ENCODE data around the gene NECTIN1.
A peak's percentile ranks its signal among the peaks of the same experiment; 100 is the strongest.

Gene NECTIN1

GRCh38 chr11:119691020-119691666 is 37.9 kb downstream of the NECTIN1 start:
- Histone ChIP-seq H3K27me3 (ENCODE audit: control insufficient read depth, insufficient read depth, low read length) (no peaks in the 10 kb centered on the region), H3K9ac (ENCODE audit: low read length) (no peak overlapping the region), H3K9me3 (ENCODE audit: control insufficient read depth, low read length) (no peaks in the 10 kb centered on the region), H3K4me1 (ENCODE audit: control insufficient read depth, insufficient read depth, low read length) (peaks cover 20% of the 10 kb centered on the region), H3K36me3 (ENCODE audit: control insufficient read depth, insufficient read depth, low read length) (no peaks in the 10 kb centered on the region), H3K4me3 (ENCODE audit: low read length) (no peak overlapping the region)

- no peaks in the 10 kb centered on the region for H3K27me3 ChIP-seq (ENCODE audit: control insufficient read depth, insufficient read depth, low read length)
- H3K4me1 ChIP-seq (ENCODE audit: control insufficient read depth, insufficient read depth, low read length), result peaks cover 14% of the 10 kb centered on the region
- H3K9ac ChIP-seq (ENCODE audit: low read length), result no peak overlapping the region
- no peak overlapping the region for H3K4me3 ChIP-seq (ENCODE audit: low read length)
- H3K9me3 ChIP-seq (ENCODE audit: control insufficient read depth, low read length), result no peaks in the 10 kb centered on the region
- H3K36me3 ChIP-seq (ENCODE audit: control insufficient read depth, insufficient read depth, low read length), result no peaks in the 10 kb centered on the region
Measured at GRCh38 chr11:119689302-119689701, 39.7 kb downstream of the NECTIN1 start.

DNA sequence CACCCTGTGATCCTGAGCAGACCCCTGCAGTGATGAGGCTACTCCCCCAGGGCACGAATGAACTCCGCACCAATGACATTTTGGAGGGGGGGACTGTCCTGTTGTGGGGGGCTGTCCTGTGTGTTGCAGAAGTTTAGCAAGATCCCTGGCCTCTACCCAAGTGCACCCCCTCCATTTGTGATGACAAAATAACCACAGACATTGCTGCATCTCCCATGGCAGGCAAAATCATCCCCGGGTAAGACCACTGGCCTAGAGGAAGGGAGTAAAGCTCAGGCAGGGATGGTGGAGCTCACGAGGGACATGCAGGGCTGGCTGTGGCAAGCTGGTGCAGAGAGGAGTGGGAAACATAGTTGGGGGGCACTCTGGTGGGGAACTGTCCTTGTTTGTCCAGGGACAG is 40.6 kb downstream of the NECTIN1 start:
- Histone ChIP-seq H3K4me1 (ENCODE audit: control insufficient read depth, insufficient read depth, low read length) (peaks cover 17% of the 10 kb centered on the region), H3K27me3 (ENCODE audit: control insufficient read depth, insufficient read depth, low read length) (no peaks in the 10 kb centered on the region), H3K9me3 (ENCODE audit: control insufficient read depth, low read length) (no peaks in the 10 kb centered on the region), H3K4me3 (ENCODE audit: low read length) (no peak overlapping the region), H3K36me3 (ENCODE audit: control insufficient read depth, insufficient read depth, low read length) (no peaks in the 10 kb centered on the region), H3K9ac (ENCODE audit: low read length) (no peak overlapping the region)

DNA sequence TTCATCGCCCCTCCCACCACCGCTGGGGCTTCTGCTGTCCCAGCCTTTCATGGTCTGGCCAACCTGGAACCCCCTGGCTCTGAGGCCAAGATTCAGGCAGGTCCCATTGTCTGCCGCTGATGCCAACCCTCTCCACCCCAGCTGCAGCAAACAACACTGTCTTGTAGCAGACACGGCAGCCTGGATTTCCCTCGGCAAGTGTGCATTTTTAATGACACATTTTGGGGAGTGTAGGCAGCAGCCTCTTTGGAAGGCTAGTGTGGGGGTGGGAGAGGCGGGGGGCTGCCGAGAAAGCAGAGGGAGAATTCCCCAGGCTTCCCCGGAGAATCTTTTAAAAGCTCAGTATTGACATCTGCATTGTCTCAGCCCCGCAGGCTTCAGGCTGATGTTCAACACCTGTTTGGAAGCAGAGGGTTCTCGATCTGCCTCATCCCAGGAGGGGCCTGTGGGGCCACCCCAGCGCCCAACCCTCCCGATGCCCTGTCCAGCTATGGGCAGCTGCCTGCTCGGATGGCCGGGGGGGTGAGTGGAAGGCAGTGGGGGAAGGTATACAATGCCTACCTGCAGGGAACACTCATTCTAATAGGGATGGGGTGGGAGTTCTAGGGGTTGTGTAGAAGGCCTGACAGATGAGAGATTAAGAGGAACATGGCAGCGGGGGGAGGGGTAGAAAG is 41.5 kb downstream of the NECTIN1 start:
- H3K4me3 ChIP-seq (ENCODE audit: low read length), result no peak overlapping the region
- no peaks in the 10 kb centered on the region for H3K27me3 ChIP-seq (ENCODE audit: control insufficient read depth, insufficient read depth, low read length)
- peaks cover 17% of the 10 kb centered on the region for H3K4me1 ChIP-seq (ENCODE audit: control insufficient read depth, insufficient read depth, low read length)
- no peaks in the 10 kb centered on the region for H3K9me3 ChIP-seq (ENCODE audit: control insufficient read depth, low read length)
- H3K36me3 ChIP-seq (ENCODE audit: control insufficient read depth, insufficient read depth, low read length), result no peaks in the 10 kb centered on the region
- H3K9ac ChIP-seq (ENCODE audit: low read length), result no peak overlapping the region

DNA sequence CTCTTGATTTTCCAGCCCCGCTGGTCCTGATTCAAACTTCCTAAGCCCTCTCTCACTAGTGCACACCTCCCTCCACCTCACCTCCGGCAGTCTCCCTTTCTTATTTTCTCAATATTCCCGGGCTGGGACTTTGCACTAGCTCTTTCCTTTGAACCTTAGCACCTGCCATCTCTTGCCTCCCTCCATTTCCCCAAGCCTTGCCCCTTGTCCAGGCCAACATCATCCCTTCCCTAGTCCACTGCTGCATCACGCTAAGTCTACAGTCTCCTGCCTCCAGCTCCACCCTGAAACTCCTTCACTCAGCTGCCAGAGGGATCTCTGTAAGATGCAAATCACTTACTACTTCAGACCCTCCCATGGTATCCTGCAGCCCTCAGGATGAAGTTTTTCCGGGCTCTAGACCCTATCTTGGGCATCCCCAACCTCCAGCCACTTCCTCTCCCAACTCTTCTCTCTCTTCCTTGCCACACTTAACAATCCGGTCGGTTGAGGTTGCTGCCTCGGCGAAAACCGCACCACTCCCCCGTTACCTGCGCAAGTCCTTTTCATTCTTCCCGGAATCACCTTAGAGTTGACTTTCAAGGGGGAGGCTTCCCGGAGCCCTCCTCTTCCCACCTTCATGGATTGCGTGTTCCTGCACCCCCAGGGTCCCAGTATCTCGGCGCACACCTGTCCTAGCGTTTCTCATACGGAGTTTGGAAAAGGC is 42.7 kb downstream of the NECTIN1 start:
- no peaks in the 10 kb centered on the region for H3K9me3 ChIP-seq (ENCODE audit: control insufficient read depth, low read length)
- H3K4me1 ChIP-seq (ENCODE audit: control insufficient read depth, insufficient read depth, low read length), result peaks cover 22% of the 10 kb centered on the region
- no peaks in the 10 kb centered on the region for H3K36me3 ChIP-seq (ENCODE audit: control insufficient read depth, insufficient read depth, low read length)
- no peaks in the 10 kb centered on the region for H3K27me3 ChIP-seq (ENCODE audit: control insufficient read depth, insufficient read depth, low read length)
- H3K4me3 ChIP-seq (ENCODE audit: low read length), result no peak overlapping the region
- H3K9ac ChIP-seq (ENCODE audit: low read length), result no peak overlapping the region

GRCh38 chr11:119685111-119685746 is 43.8 kb downstream of the NECTIN1 start:
- H3K36me3 ChIP-seq (ENCODE audit: control insufficient read depth, insufficient read depth, low read length), result no peaks in the 10 kb centered on the region
- H3K27me3 ChIP-seq (ENCODE audit: control insufficient read depth, insufficient read depth, low read length), result no peaks in the 10 kb centered on the region
- H3K9ac ChIP-seq (ENCODE audit: low read length), result no peak overlapping the region
- H3K9me3 ChIP-seq (ENCODE audit: control insufficient read depth, low read length), result no peaks in the 10 kb centered on the region
- H3K4me3 ChIP-seq (ENCODE audit: low read length), result no peak overlapping the region
- H3K4me1 ChIP-seq (ENCODE audit: control insufficient read depth, insufficient read depth, low read length), result peaks cover 33% of the 10 kb centered on the region

DNA sequence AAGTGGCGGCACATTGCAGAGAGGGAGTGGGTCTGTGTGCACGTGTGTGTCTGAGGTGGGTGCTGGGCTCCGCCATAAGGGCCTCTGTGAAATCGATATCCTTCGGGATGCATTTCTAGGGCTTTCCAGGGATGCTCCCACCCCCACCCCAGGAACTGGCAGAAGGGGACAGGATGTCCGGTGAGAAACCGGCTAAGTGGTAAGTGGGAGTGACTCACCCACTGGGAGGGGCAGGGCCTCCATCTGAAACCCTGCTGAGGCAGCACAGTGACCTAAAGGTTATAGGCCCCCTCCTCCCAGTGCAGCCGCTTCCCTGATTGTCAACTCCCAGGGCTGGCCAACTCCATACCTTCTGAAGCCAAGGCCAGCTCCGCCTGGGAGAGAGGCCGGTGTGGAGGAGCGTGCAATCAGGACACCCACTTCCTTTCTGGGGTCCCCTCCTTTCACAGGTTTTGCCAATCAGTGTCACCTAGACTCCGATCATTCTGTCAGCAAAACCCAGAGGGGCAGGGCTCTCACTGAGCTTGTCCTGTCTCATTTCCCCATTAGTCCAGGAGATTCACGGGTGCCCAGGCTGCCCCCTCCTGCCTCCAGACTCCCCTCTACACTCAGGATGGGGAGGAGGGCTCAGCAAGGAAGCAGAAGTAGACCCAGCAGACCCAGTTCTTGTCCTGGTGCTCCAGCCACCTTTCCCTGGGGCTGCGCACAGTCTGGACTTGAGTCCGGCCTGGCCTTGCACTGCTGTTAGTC is 44.5 kb downstream of the NECTIN1 start:
- Histone ChIP-seq H3K4me3 (ENCODE audit: low read length) (no peak overlapping the region), H3K9ac (ENCODE audit: low read length) (no peak overlapping the region), H3K4me1 (ENCODE audit: control insufficient read depth, insufficient read depth, low read length) (peaks cover 35% of the 10 kb centered on the region)

DNA sequence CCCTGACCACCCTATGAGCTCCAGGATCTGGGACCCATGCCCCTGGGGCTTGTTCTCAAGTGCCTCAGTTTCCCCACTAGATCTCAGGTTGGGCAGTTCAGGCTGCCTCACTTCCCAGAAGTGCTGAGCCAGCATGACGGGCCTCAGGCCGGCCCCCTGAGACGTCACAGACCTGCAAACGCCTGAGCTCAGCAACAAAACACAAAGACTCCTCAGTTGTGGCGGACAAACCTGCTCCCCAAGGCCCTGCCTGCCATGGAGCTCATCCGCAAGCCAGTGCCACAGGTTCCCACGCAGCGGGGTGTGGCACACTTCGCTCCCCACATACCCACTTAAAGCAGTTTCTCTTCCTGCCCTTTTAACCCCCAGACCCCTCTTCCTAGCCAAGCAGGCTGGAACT is 45.2 kb downstream of the NECTIN1 start:
- H3K4me3 ChIP-seq (ENCODE audit: low read length), result no peak overlapping the region
- no peaks in the 10 kb centered on the region for H3K36me3 ChIP-seq (ENCODE audit: control insufficient read depth, insufficient read depth, low read length)
- no peaks in the 10 kb centered on the region for H3K9me3 ChIP-seq (ENCODE audit: control insufficient read depth, low read length)
- peaks cover 35% of the 10 kb centered on the region for H3K4me1 ChIP-seq (ENCODE audit: control insufficient read depth, insufficient read depth, low read length)
- H3K27me3 ChIP-seq (ENCODE audit: control insufficient read depth, insufficient read depth, low read length), result no peaks in the 10 kb centered on the region
- no peak overlapping the region for H3K9ac ChIP-seq (ENCODE audit: low read length)

More for the DNA sequence above, 44.5 kb downstream of the NECTIN1 start:
- Histone ChIP-seq H3K27me3 (ENCODE audit: control insufficient read depth, insufficient read depth, low read length) (no peaks in the 10 kb centered on the region), H3K36me3 (ENCODE audit: control insufficient read depth, insufficient read depth, low read length) (no peaks in the 10 kb centered on the region), H3K9me3 (ENCODE audit: control insufficient read depth, low read length) (no peaks in the 10 kb centered on the region)

DNA sequence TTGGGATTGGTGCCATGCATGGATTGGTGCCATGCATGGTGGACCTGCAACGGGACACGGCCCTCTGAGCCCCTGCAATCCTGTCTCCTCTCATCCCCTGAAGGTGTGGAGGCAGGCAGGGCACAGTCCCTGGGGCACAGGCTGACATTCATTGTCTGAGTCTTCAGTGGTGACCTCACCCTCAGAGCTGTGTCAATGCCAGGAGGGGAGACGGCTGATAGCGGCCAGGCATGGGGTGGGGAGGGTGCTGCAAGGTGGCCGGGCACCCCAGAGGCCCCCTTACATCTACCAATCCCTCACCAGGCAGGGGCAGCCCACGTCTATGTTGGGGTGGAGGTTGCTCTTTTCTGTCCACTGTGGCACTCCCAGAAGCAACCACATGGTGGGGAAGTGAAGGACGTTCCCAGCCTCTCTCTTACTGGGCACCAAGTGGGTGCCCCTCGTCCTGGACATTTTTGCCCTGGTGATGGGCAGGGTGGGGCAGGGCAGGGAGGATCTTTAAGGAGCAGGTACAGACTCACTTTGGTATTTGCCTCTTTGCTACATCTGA is 47.6 kb downstream of the NECTIN1 start:
- peak overlapping the region; percentile 2 for H3K9ac ChIP-seq (ENCODE audit: low read length)

DNA sequence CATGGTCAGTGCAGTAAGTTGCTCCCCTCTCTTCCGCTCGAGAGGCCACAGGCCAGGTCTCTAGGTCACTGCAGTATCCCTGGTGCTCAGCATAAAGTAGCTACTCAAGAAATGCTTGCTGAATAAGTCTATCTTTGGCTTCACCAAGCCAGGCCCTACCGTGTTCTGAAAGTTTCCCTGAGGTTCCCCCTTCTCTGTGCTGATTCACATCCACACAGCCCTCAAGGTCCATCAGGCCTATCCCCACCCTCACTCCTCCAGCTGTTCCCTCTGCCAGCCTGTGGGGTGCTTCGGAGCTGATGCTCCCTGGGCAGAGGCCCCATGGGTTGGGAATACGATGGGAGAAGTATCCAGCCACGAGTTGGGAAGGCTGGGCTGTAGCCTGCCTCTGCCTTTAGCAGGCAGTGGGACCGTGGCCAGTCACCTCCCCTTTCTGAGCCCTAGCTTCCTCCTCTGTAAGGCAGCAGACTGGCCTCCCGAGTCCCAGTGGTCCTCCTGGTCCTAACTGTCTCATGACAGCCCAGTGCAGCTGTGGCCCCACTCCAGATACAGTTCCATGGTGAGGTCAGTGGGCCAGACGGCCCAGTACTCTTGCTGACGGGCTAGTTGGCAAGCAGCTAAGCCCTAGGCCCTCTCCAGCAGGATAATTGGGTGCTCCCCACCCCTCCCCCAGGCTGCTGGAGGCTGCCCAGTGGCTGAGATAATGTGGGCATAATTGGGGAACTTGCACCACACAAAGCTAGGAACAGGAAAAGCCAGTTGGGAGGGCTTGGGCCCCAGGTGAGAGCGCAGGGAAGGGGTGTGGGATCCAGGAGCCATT is 48.2 kb downstream of the NECTIN1 start:
- peaks cover 35% of the 10 kb centered on the region for H3K4me1 ChIP-seq (ENCODE audit: control insufficient read depth, insufficient read depth, low read length)
- no peaks in the 10 kb centered on the region for H3K9me3 ChIP-seq (ENCODE audit: control insufficient read depth, low read length)
- H3K9ac ChIP-seq (ENCODE audit: low read length), result peak overlapping the region; percentile 2
- no peak overlapping the region for H3K4me3 ChIP-seq (ENCODE audit: low read length)
- H3K36me3 ChIP-seq (ENCODE audit: control insufficient read depth, insufficient read depth, low read length), result no peaks in the 10 kb centered on the region
- H3K27me3 ChIP-seq (ENCODE audit: control insufficient read depth, insufficient read depth, low read length), result no peaks in the 10 kb centered on the region

More for the DNA sequence above, 47.6 kb downstream of the NECTIN1 start:
- no peaks in the 10 kb centered on the region for H3K27me3 ChIP-seq (ENCODE audit: control insufficient read depth, insufficient read depth, low read length)
- H3K4me1 ChIP-seq (ENCODE audit: control insufficient read depth, insufficient read depth, low read length), result peaks cover 35% of the 10 kb centered on the region
- H3K4me3 ChIP-seq (ENCODE audit: low read length), result no peak overlapping the region
- H3K9me3 ChIP-seq (ENCODE audit: control insufficient read depth, low read length), result no peaks in the 10 kb centered on the region
- H3K36me3 ChIP-seq (ENCODE audit: control insufficient read depth, insufficient read depth, low read length), result no peaks in the 10 kb centered on the region

DNA sequence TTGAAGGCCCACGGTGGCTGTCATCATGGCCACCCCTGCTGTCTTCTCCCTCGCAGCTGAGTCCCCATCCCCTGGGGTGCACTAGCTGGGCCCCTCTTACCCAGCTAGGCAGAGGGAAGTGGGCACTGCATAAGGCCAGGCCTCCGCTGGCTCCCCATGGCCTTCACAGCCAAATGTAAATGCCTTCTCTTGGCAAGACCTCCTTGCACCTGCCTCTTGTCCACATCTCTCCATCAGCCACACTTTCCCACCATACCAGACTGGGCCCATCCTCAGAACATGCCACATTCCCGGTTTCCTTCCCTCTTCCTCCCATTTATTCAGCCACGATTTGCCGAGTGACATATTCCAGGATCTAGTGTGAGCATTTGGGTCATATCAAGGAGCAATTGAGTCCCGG is 49.7 kb downstream of the NECTIN1 start:
- H3K9me3 ChIP-seq (ENCODE audit: control insufficient read depth, low read length), result no peaks in the 10 kb centered on the region
- H3K4me3 ChIP-seq (ENCODE audit: low read length), result no peak overlapping the region
- H3K27me3 ChIP-seq (ENCODE audit: control insufficient read depth, insufficient read depth, low read length), result no peaks in the 10 kb centered on the region
- H3K36me3 ChIP-seq (ENCODE audit: control insufficient read depth, insufficient read depth, low read length), result no peaks in the 10 kb centered on the region
- H3K9ac ChIP-seq (ENCODE audit: low read length), result no peak overlapping the region
- H3K4me1 ChIP-seq (ENCODE audit: control insufficient read depth, insufficient read depth, low read length), result peaks cover 27% of the 10 kb centered on the region
